HG03565 (cell line): ENCODE data around the gene EIF1AX.
"Not testable (repeated sequence)": the region's sequence is repeated elsewhere in the genome, so short reads cannot be mapped to it uniquely, and the experiment has no call there.

Experiments used
- ATAC-seq: cut with Tn5 transposase; IDR thresholded peaks from one replicate; pipeline ENCODE4 v1.9.1; 2021; ENCODE audit warnings: mild to moderate bottlenecking, moderate library complexity; ENCODE audit not compliant: unreplicated experiment

The EIF1AX gene

GRCh38 chrX:20127440-20127839 lies 14.2 kb downstream of the EIF1AX start:
- ATAC-seq = peak; percentile 43

- not testable (repeated sequence) for ATAC-seq
Measured at GRCh38 chrX:20126833-20127232, 14.8 kb downstream of the EIF1AX start.

GRCh38 chrX:20124964-20125363 lies 16.7 kb downstream of the EIF1AX start:
- ATAC-seq = no peak

- ATAC-seq = no peak
Measured at GRCh38 chrX:20118065-20118824, 23.4 kb downstream of the EIF1AX start.

- ATAC-seq = no peak
Measured at GRCh38 chrX:20116577-20117240, 24.9 kb downstream of the EIF1AX start, which contains the start of gene MAP7D2. Gene MAP7D2, minus strand, starts transcription at chrX:20116907. Its CDS starts 28 bp downstream, at chrX:20116879.

- no peak for ATAC-seq
Measured at GRCh38 chrX:20116087-20116576, 25.5 kb downstream of the EIF1AX start.

GRCh38 chrX:20112022-20112774 lies 29.4 kb downstream of the EIF1AX start:
- no peak for ATAC-seq

GRCh38 chrX:20111271-20111670 lies 30.4 kb downstream of the EIF1AX start:
- no peak for ATAC-seq

- no peak for ATAC-seq
Measured at GRCh38 chrX:20101934-20102581, 39.6 kb downstream of the EIF1AX start.

- ATAC-seq = no peak
Measured at GRCh38 chrX:20091499-20091898, 50.1 kb downstream of the EIF1AX start.

GRCh38 chrX:20089845-20090244 lies 51.8 kb downstream of the EIF1AX start:
- ATAC-seq = no peak

GRCh38 chrX:20080277-20080676 lies 61.4 kb downstream of the EIF1AX start:
- no peak for ATAC-seq
